ENCODE measurements around the gene MIPEP.

The MIPEP gene

GRCh38 chr13:23744315-23744714 lies 144.9 kb downstream of the MIPEP start:
- no peaks in the 10 kb centered on the region for H3K36me3 ChIP-seq (ENCODE audit: control insufficient read depth, low read length)
- no peak overlapping the region for H3K4me2 ChIP-seq (ENCODE audit: low read length)
- no peaks in the 10 kb centered on the region for H3K4me1 ChIP-seq (ENCODE audit: control insufficient read depth, low read length)
- TF ChIP-seq CTCF (IDR thresholded peaks at IDR 0.05; ENCODE audit: low read depth, low read length, poor library complexity, severe bottlenecking) (no peak), EZH2phosphoT487 (IDR thresholded peaks at IDR 0.05; ENCODE audit: borderline replicate concordance, low read length) (no peak)
- H3F3A ChIP-seq (ENCODE audit: control insufficient read depth, insufficient read depth), result no peaks in the 10 kb centered on the region
- H3K9me2 ChIP-seq (replicated peaks; ENCODE audit: control insufficient read depth, low read length), result no peaks in the 10 kb centered on the region
- no peaks in the 10 kb centered on the region for H3K79me2 ChIP-seq (ENCODE audit: control insufficient read depth, low read length)
- no peaks in the 10 kb centered on the region for H3K9me3 ChIP-seq (ENCODE audit: control insufficient read depth, insufficient read depth, low read length)
- H3K4me3 ChIP-seq (ENCODE audit: low read length), result no peak overlapping the region
- H3K27me3 ChIP-seq (ENCODE audit: control insufficient read depth, low read length), result no peaks in the 10 kb centered on the region
- no peaks in the 10 kb centered on the region for H4K20me1 ChIP-seq (ENCODE audit: control insufficient read depth, insufficient read depth, low read depth, low read length)
- H3K27ac ChIP-seq (ENCODE audit: low read depth, low read length), result no peak overlapping the region

- Histone ChIP-seq H3K4me1 (ENCODE audit: control insufficient read depth, low read length) (no peaks in the 10 kb centered on the region), H3K9me2 (replicated peaks; ENCODE audit: control insufficient read depth, low read length) (no peaks in the 10 kb centered on the region), H3K36me3 (ENCODE audit: control insufficient read depth, low read length) (no peaks in the 10 kb centered on the region), H3K27ac (ENCODE audit: low read depth, low read length) (no peak overlapping the region), H3K27me3 (ENCODE audit: control insufficient read depth, low read length) (no peaks in the 10 kb centered on the region), H3K4me2 (ENCODE audit: low read length) (no peak overlapping the region), H3F3A (ENCODE audit: control insufficient read depth, insufficient read depth) (no peaks in the 10 kb centered on the region), H4K20me1 (ENCODE audit: control insufficient read depth, insufficient read depth, low read depth, low read length) (no peaks in the 10 kb centered on the region), H3K9me3 (ENCODE audit: control insufficient read depth, insufficient read depth, low read length) (no peaks in the 10 kb centered on the region), H3K4me3 (ENCODE audit: low read length) (no peak overlapping the region), H3K79me2 (ENCODE audit: control insufficient read depth, low read length) (no peaks in the 10 kb centered on the region)
- TF ChIP-seq EZH2phosphoT487 (IDR thresholded peaks at IDR 0.05; ENCODE audit: borderline replicate concordance, low read length), result no peak
- TF ChIP-seq CTCF (IDR thresholded peaks at IDR 0.05; ENCODE audit: low read depth, low read length, poor library complexity, severe bottlenecking), result no peak
Observed at GRCh38 chr13:23743278-23744076, 145.7 kb downstream of the MIPEP start.

- Histone ChIP-seq H3F3A (ENCODE audit: control insufficient read depth, insufficient read depth) (no peaks in the 10 kb centered on the region), H3K4me1 (ENCODE audit: control insufficient read depth, low read length) (no peaks in the 10 kb centered on the region), H3K79me2 (ENCODE audit: control insufficient read depth, low read length) (no peaks in the 10 kb centered on the region), H4K20me1 (ENCODE audit: control insufficient read depth, insufficient read depth, low read depth, low read length) (no peaks in the 10 kb centered on the region), H3K9me3 (ENCODE audit: control insufficient read depth, insufficient read depth, low read length) (no peaks in the 10 kb centered on the region), H3K4me3 (ENCODE audit: low read length) (no peak overlapping the region), H3K9me2 (replicated peaks; ENCODE audit: control insufficient read depth, low read length) (no peaks in the 10 kb centered on the region), H3K36me3 (ENCODE audit: control insufficient read depth, low read length) (no peaks in the 10 kb centered on the region), H3K4me2 (ENCODE audit: low read length) (no peak overlapping the region), H3K27me3 (ENCODE audit: control insufficient read depth, low read length) (no peaks in the 10 kb centered on the region), H3K27ac (ENCODE audit: low read depth, low read length) (no peak overlapping the region)
- TF ChIP-seq EZH2phosphoT487 (IDR thresholded peaks at IDR 0.05; ENCODE audit: borderline replicate concordance, low read length), result no peak
- TF ChIP-seq CTCF (IDR thresholded peaks at IDR 0.05; ENCODE audit: low read depth, low read length, poor library complexity, severe bottlenecking), result peak; percentile 57
Observed at GRCh38 chr13:23741879-23742510, 147.2 kb downstream of the MIPEP start.
